Endometrial microvascular endothelial cells (primary cell): ENCODE measurements around the gene OR5B21. TPM values are rescaled to one million over a fixed set of nuclear protein-coding genes. Genes with fewer than 3 reads are reported as not detected.

Source experiments
- in situ Hi-C: cut with HindIII; loops from 2 replicates; pipeline ENCODE4 v1.10.0; 2017; ENCODE audit warnings: low sequenced_read_pairs, low pct_unique_long_range_greater_than_20kb; ENCODE audit errors: inconsistent ontology term
- total RNA-seq: library from RNA; depleted of rRNA; stranded (reverse); fragments of >200 nt; gene quantifications from one replicate; pipeline ENCODE4 v1.2.3, GENCODE V29; 2015; ENCODE audit errors: inconsistent ontology term

Gene OR5B21
- total RNA-seq, 1 donor from 2014 or later = not detected

DNA sequence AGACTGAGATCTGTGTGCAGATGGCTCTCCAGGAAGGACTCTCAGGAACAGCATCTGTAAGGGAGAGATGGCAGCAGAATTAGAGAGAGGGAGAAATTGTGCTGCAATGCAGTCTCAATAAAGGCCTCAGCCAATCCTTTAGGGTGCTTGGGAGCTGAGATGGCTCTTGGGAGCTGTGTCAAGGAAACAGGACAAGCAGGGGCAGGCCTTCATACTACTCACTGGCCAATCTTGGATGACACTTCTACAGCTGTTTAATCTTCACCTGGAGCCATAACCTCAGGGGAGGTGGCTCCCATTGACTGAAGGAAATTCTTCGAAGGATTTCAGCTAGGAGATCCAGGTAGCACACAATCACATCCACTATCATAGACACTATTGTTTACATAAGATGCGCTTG is 10.0 kb downstream of the OR5B21 start:
- in situ Hi-C loops = no loop called here

- in situ Hi-C loops = no loop called here
Measured at GRCh38 chr11:58495906-58496305, 12.0 kb downstream of the OR5B21 start.

- in situ Hi-C loops = no loop called here
Measured at GRCh38 chr11:58494101-58494500, 13.8 kb downstream of the OR5B21 start.

DNA sequence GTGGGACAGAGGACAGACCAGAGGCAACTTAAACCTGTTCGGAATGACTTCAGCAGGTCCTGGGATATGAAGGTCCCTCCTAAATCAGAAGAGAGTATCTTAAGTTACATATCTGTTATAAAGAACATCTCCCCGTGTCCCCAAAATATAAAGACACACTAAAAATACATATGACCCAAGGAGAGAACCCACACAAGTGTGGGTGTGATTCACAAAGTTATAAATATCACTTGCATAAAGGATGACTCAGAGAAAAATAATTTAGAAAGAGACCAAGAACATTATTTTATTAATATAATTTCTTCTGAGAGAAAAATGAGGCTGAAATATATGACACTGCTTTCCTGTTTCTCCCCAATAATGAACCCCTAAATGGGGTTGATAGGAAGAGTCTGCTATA is 14.2 kb downstream of the OR5B21 start:
- in situ Hi-C loops = no loop called here

DNA sequence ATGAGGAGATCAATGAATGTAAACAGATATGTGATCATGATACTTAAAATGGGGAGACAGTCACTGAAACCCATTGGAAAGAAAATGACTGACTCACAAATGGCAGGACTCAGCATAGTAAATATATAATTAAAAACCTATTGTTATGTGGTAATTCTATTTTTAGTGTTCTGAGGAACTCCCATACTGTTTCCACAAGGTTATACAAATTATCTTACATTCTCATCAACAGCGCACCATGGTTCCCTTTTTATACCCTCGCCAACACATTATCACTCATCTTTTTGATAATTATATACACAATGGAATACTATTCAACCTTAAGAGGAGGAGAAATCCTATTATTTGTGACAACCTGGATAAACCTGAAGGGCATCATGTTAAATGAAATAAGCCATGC is 17.1 kb downstream of the OR5B21 start:
- in situ Hi-C loops = no loop called here

- in situ Hi-C loops = no loop called here
Measured at GRCh38 chr11:58487170-58487569, 20.7 kb downstream of the OR5B21 start.

- in situ Hi-C loops = no loop called here
Measured at GRCh38 chr11:58485961-58486360, 21.9 kb downstream of the OR5B21 start.

- in situ Hi-C loops = no loop called here
Measured at GRCh38 chr11:58471892-58472291, 36.0 kb downstream of the OR5B21 start.

DNA sequence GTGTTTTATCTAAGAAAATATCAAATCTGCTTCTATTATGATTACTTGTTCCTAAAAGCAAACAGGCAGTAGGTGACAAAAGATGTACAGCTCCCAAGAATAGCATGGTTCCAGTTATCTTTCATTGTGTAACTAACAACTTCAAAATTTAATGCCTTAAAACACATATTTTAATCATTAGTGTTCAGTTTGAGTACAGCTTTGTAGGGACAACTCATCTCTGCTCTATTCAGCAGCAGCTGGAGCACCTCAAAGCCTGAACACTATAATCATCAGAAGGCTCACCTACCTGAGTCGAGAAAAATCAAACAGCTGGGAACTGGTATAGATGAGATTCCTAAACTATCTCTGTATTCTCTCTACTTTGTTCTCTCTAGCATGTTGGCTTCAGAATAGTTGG is 41.6 kb downstream of the OR5B21 start:
- in situ Hi-C loops = no loop called here

- in situ Hi-C loops = no loop called here
Measured at GRCh38 chr11:58465690-58466089, 42.2 kb downstream of the OR5B21 start.

Other genes starting within 250 kb of the OR5B21 start
- gene OR10W1, start 239.8 kb downstream of the OR5B21 start, total RNA-seq = not detected
- gene OR5B17, start 149.0 kb downstream of the OR5B21 start, total RNA-seq = not detected
- gene OR5B3, start 101.2 kb downstream of the OR5B21 start, total RNA-seq = not detected
- not detected for gene OR5B2, start 80.0 kb downstream of the OR5B21 start, total RNA-seq
- gene OR5B12, start 65.9 kb downstream of the OR5B21 start, total RNA-seq = not detected
- gene LPXN, start 67.8 kb upstream of the OR5B21 start, total RNA-seq = 38.0 TPM
- 47.2 TPM for gene ZFP91, start 71.0 kb upstream of the OR5B21 start, total RNA-seq
- 0.65 TPM for gene CNTF, start 114.6 kb upstream of the OR5B21 start, total RNA-seq
- not detected for gene GLYAT, start 223.8 kb upstream of the OR5B21 start, total RNA-seq